Neural cell (in vitro differentiated cells): Measurements from ENCODE around the gene OSM. TPM values are rescaled to one million over a fixed set of nuclear protein-coding genes. Genes with fewer than 3 reads are reported as not detected.

ENCODE experiments used
- H2AFZ ChIP-seq: fragments of 200-600, 300-800 bp; sonication (generic), shearing (Covaris generic); 2 replicates; pipeline ENCODE4 v1.6.0; 2014; ENCODE audit warnings: low read depth, mild to moderate bottlenecking, antibody characterized with exemption, low read length, moderate library complexity
- H3F3A ChIP-seq: fragments of 200-600 bp; shearing (Covaris generic); 2 replicates; pipeline ENCODE4 v1.6.1; 2016; ENCODE audit warnings: mild to moderate bottlenecking, moderate library complexity, mixed read lengths, antibody characterized with exemption, low read length; ENCODE audit not compliant: insufficient read depth, poor library complexity, severe bottlenecking
- H3K27ac ChIP-seq: fragments of 200-600, 300-800 bp; sonication (generic), shearing (Covaris generic); 2 replicates; pipeline ENCODE4 v1.5.1; 2014; ENCODE audit warnings: mild to moderate bottlenecking, low read length, moderate library complexity
- H3K27me3 ChIP-seq: fragments of 300-800, 200-600 bp; sonication (generic), shearing (Covaris generic); 2 replicates; pipeline ENCODE4 v1.6.0; 2014; ENCODE audit warnings: mild to moderate bottlenecking, low read depth, low read length, moderate library complexity; ENCODE audit not compliant: insufficient read depth
- H3K36me3 ChIP-seq: fragments of 300-800, 200-600 bp; sonication (generic), shearing (Covaris generic); 2 replicates; pipeline ENCODE4 v1.5.1; 2014; ENCODE audit warnings: mild to moderate bottlenecking, antibody characterized with exemption, low read length, moderate library complexity; ENCODE audit not compliant: insufficient read depth
- H3K4me2 ChIP-seq: fragments of 300-800, 200-600 bp; sonication (generic), shearing (Covaris generic); 2 replicates; pipeline ENCODE4 v1.6.0; 2014; ENCODE audit warnings: mild to moderate bottlenecking, low read length
- H3K4me3 ChIP-seq: fragments of 300-800, 200-600 bp; sonication (generic), shearing (Covaris generic); 2 replicates; pipeline ENCODE4 v1.5.1; 2014; ENCODE audit warnings: mild to moderate bottlenecking, low read length, moderate library complexity
- H3K79me2 ChIP-seq: fragments of 200-600 bp; shearing (Covaris generic); replicated peaks from 2 replicates; pipeline ENCODE4 v1.6.0; 2014; ENCODE audit warnings: mild to moderate bottlenecking, low read length, moderate library complexity; ENCODE audit not compliant: insufficient read depth
- H3K9ac ChIP-seq: fragments of 300-800, 200-600 bp; sonication (generic), shearing (Covaris generic); 2 replicates; pipeline ENCODE4 v1.6.1; 2016; ENCODE audit warnings: mild to moderate bottlenecking, low read length, mixed read lengths
- H3K9me2 ChIP-seq: fragments of 200-600 bp; shearing (Covaris generic); 2 replicates; pipeline ENCODE4 v1.6.1; 2016; ENCODE audit warnings: mild to moderate bottlenecking, low read length, mixed read lengths; ENCODE audit not compliant: insufficient read depth
- H3K9me3 ChIP-seq: fragments of 200-600, 300-800 bp; sonication (generic), shearing (Covaris generic); 2 replicates; pipeline ENCODE4 v1.6.1; 2016; ENCODE audit warnings: mild to moderate bottlenecking, mixed run types, low read length, moderate library complexity, mixed read lengths
- H4K20me1 ChIP-seq: fragments of 200-600 bp; shearing (Covaris generic); 2 replicates; pipeline ENCODE4 v1.6.1; 2016; ENCODE audit warnings: mild to moderate bottlenecking, mixed run types; ENCODE audit not compliant: insufficient read depth
- CTCF ChIP-seq: fragments of 450-650 bp; IDR thresholded peaks from 2 replicates; pipeline ENCODE4 v1.5.1; 2014; ENCODE audit warnings: antibody characterized with exemption, mild to moderate bottlenecking, moderate library complexity; ENCODE audit not compliant: poor library complexity, severe bottlenecking
- EP300 ChIP-seq: fragments of 450-650 bp; conservative IDR thresholded peaks from 2 replicates; pipeline ENCODE4 v1.6.1; 2014; ENCODE audit warnings: antibody characterized with exemption, mild to moderate bottlenecking, moderate library complexity; ENCODE audit not compliant: poor library complexity, severe bottlenecking
- EZH2 ChIP-seq: fragments of 200-600, 300-800 bp; shearing (Covaris generic), sonication (generic); IDR thresholded peaks from 2 replicates; pipeline ENCODE4 v1.6.1; 2014; ENCODE audit warnings: antibody characterized with exemption, low read length, borderline replicate concordance, mild to moderate bottlenecking; ENCODE audit not compliant: insufficient read depth, poor library complexity, severe bottlenecking
- MXI1 ChIP-seq: fragments of 450-650 bp; conservative IDR thresholded peaks from 2 replicates; pipeline ENCODE4 v1.6.1; 2014; ENCODE audit warnings: antibody characterized with exemption, mild to moderate bottlenecking; ENCODE audit not compliant: poor library complexity, severe bottlenecking
- POLR2AphosphoS5 ChIP-seq: IDR thresholded peaks from 2 replicates; pipeline ENCODE4 v1.6.1; 2012
- RAD21 ChIP-seq: fragments of 450-650 bp; conservative IDR thresholded peaks from 2 replicates; pipeline ENCODE4 v1.6.1; 2014; ENCODE audit warnings: antibody characterized with exemption, mild to moderate bottlenecking, moderate library complexity
- SMC3 ChIP-seq: fragments of 450-650 bp; conservative IDR thresholded peaks from 2 replicates; pipeline ENCODE4 v1.6.1; 2014; ENCODE audit warnings: antibody characterized with exemption, mild to moderate bottlenecking, moderate library complexity; ENCODE audit not compliant: poor library complexity
- TAF1 ChIP-seq: IDR thresholded peaks from 2 replicates; pipeline ENCODE4 v1.6.1; 2012; ENCODE audit warnings: low read depth
- polyA plus RNA-seq: library from polyadenylated mRNA; depleted of rRNA; stranded (reverse); fragments of >200 nt; gene quantifications from 2 replicates; pipeline ENCODE4 v1.2.3, GENCODE V29; 2014
- TF ChIP-seq, protein P1 (sequence below): IDR thresholded peaks from 2 replicates; pipeline ENCODE4 v1.6.1; 2012; ENCODE audit warnings: borderline replicate concordance

OSM gene
- polyA plus RNA-seq, 1 donor from 2014 or later: not detected

DNA sequence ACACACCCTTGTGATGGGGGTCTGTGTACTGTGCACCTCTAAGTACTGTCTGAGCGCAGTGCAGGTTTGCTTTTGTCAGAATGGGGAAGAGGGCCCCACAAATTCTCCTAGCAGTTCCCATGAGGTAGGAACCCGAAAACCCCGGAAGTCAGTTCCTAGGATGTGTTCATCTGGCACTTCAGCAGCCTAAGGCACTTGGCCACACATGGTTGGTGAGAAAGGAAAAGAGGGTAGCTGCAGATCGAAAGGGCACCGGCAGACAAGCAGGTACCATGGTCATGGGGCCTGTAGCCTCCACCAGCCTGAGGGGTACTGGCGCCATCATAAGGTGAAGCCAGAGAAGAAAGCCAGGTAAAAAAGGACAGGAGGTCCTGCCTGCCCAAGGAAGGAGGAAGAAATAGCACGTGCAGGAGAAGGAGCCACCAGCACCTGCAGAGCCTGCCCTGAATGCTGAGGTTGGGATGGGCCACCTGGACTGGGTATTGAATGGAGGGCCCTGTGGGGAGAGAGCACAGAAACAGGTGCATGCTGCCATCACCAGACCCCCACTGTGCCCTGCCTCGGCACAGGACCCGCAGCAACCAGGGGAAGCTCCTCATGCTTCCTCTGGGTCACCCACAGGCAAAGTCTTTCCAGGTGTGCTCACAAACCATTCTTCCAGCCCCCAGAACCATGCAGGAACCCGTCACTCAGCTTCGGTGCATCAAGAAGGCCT is 30.8 kb upstream of the OSM start:
- no peaks in the 10 kb centered on the region for H3K79me2 ChIP-seq
- H3K27ac ChIP-seq: no peak overlapping the region
- no peaks in the 10 kb centered on the region for H4K20me1 ChIP-seq
- no peak overlapping the region for H3K9ac ChIP-seq
- H2AFZ ChIP-seq: no peak overlapping the region
- TF ChIP-seq CTCF (no peak), SMC3 (no peak), MXI1 (no peak), RAD21 (no peak), EZH2 (no peak), EP300 (no peak), POLR2AphosphoS5 (no peak), TAF1 (no peak)
- TF ChIP-seq, protein P1, sequence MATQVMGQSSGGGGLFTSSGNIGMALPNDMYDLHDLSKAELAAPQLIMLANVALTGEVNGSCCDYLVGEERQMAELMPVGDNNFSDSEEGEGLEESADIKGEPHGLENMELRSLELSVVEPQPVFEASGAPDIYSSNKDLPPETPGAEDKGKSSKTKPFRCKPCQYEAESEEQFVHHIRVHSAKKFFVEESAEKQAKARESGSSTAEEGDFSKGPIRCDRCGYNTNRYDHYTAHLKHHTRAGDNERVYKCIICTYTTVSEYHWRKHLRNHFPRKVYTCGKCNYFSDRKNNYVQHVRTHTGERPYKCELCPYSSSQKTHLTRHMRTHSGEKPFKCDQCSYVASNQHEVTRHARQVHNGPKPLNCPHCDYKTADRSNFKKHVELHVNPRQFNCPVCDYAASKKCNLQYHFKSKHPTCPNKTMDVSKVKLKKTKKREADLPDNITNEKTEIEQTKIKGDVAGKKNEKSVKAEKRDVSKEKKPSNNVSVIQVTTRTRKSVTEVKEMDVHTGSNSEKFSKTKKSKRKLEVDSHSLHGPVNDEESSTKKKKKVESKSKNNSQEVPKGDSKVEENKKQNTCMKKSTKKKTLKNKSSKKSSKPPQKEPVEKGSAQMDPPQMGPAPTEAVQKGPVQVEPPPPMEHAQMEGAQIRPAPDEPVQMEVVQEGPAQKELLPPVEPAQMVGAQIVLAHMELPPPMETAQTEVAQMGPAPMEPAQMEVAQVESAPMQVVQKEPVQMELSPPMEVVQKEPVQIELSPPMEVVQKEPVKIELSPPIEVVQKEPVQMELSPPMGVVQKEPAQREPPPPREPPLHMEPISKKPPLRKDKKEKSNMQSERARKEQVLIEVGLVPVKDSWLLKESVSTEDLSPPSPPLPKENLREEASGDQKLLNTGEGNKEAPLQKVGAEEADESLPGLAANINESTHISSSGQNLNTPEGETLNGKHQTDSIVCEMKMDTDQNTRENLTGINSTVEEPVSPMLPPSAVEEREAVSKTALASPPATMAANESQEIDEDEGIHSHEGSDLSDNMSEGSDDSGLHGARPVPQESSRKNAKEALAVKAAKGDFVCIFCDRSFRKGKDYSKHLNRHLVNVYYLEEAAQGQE: no peak
- H3K9me2 ChIP-seq: no peaks in the 10 kb centered on the region
- no peaks in the 10 kb centered on the region for H3F3A ChIP-seq
- no peak overlapping the region for H3K4me3 ChIP-seq
- no peak overlapping the region for H3K4me2 ChIP-seq
- H3K27me3 ChIP-seq: no peaks in the 10 kb centered on the region
- no peaks in the 10 kb centered on the region for H3K9me3 ChIP-seq
- H3K36me3 ChIP-seq: no peaks in the 10 kb centered on the region

DNA sequence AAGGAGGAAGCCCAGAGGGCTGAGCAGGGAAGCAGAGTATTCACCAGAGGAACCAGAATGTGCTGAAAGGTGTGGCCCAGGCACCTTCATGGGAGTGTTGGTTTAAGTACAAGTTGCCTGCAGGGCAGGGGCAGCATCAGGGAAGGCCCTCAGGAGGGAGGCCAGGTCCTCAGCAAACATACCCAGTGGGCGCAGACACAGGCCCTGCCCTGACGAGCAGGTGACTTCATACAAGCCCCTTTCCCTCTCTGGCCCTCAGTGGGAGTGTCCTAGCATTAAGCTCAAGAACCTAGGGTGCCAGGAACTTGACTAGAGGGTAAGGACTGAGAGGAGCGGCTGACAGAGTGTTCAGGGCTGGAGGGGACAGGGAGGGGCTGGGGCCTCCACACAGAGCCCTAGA is 30.2 kb upstream of the OSM start:
- Histone ChIP-seq H3K4me3 (no peak overlapping the region), H3K4me2 (no peak overlapping the region), H3K9me3 (no peaks in the 10 kb centered on the region), H3K9ac (no peak overlapping the region), H3K27me3 (no peaks in the 10 kb centered on the region), H3K9me2 (no peaks in the 10 kb centered on the region), H4K20me1 (no peaks in the 10 kb centered on the region), H2AFZ (no peak overlapping the region), H3K36me3 (no peaks in the 10 kb centered on the region), H3F3A (no peaks in the 10 kb centered on the region), H3K27ac (no peak overlapping the region), H3K79me2 (no peaks in the 10 kb centered on the region)
- TF ChIP-seq EZH2 (no peak), CTCF (no peak), MXI1 (no peak), EP300 (no peak), SMC3 (no peak), POLR2AphosphoS5 (no peak), RAD21 (no peak), TAF1 (no peak)
- TF ChIP-seq, protein P1: no peak
